Suppressor macrophage treated with lipopolysaccharide for 4 hours (primary cell): ENCODE measurements around the gene ABHD5.
A peak's percentile ranks its signal among the peaks of the same experiment; 100 is the strongest.
"Not testable (repeated sequence)": the region's sequence is repeated elsewhere in the genome, so short reads cannot be mapped to it uniquely, and the experiment has no call there.

Experiments
- DNase-seq: peaks from one replicate; pipeline ENCODE4 v3.0.0-alpha.2; 2020

ABHD5 gene

GRCh38 chr3:43690400-43691119 lies at the start of gene ABHD5:
TSS of gene ABHD5 (plus strand) at chr3:43690938. CDS start at chr3:43690993, 55 bp downstream.
- DNase-seq = peak; percentile 98

GRCh38 chr3:43641306-43642114 lies 49.2 kb upstream of the ABHD5 start:
- DNase-seq = peak; percentile 38

GRCh38 chr3:43644443-43644842 lies 46.3 kb upstream of the ABHD5 start:
- DNase-seq = no peak

GRCh38 chr3:43647331-43648166 lies 43.2 kb upstream of the ABHD5 start:
- no peak for DNase-seq

GRCh38 chr3:43648957-43649356 lies 41.8 kb upstream of the ABHD5 start:
- no peak for DNase-seq

- no peak for DNase-seq
Observed at GRCh38 chr3:43649365-43649968, 41.3 kb upstream of the ABHD5 start.

- DNase-seq = no peak
Observed at GRCh38 chr3:43650345-43650744, 40.4 kb upstream of the ABHD5 start.

GRCh38 chr3:43656390-43656789 lies 34.3 kb upstream of the ABHD5 start:
- not testable (repeated sequence) for DNase-seq

GRCh38 chr3:43659250-43659880 lies 31.4 kb upstream of the ABHD5 start:
- DNase-seq = no peak

- not testable (repeated sequence) for DNase-seq
Observed at GRCh38 chr3:43661376-43661775, 29.4 kb upstream of the ABHD5 start.

GRCh38 chr3:43665011-43665410 lies 25.7 kb upstream of the ABHD5 start:
- not testable (repeated sequence) for DNase-seq

- DNase-seq = no peak
Observed at GRCh38 chr3:43670635-43671522, 19.9 kb upstream of the ABHD5 start.

GRCh38 chr3:43674345-43675085 lies 16.2 kb upstream of the ABHD5 start:
- DNase-seq = no peak

GRCh38 chr3:43675593-43675992 lies 15.1 kb upstream of the ABHD5 start:
- DNase-seq = no peak

- DNase-seq = no peak
Observed at GRCh38 chr3:43676441-43676840, 14.3 kb upstream of the ABHD5 start.

GRCh38 chr3:43678375-43678774 lies 12.4 kb upstream of the ABHD5 start:
- not testable (repeated sequence) for DNase-seq

- not testable (repeated sequence) for DNase-seq
Observed at GRCh38 chr3:43678887-43679449, 11.8 kb upstream of the ABHD5 start.

GRCh38 chr3:43680857-43681256 lies 9.9 kb upstream of the ABHD5 start:
- DNase-seq = not testable (repeated sequence)

GRCh38 chr3:43684944-43685343 lies 5.8 kb upstream of the ABHD5 start:
- DNase-seq = no peak

- no peak for DNase-seq
Observed at GRCh38 chr3:43685921-43686320, 4.8 kb upstream of the ABHD5 start.
